Esophagus muscularis mucosa (tissue), 4 donors: ENCODE results near the gene KRT9.
"Not testable (repeated sequence)": the region's sequence is repeated elsewhere in the genome, so short reads cannot be mapped to it uniquely, and the experiment has no call there.

Source experiments
- EP300 ChIP-seq: sonication (generic); formaldehyde crosslinking; IDR thresholded peaks from one replicate; pipeline ENCODE4 v1.6.1; 2017; ENCODE audit warnings: antibody characterized with exemption
- POLR2AphosphoS5 ChIP-seq, 2 donors: sonication (generic); formaldehyde crosslinking; IDR thresholded peaks; one replicate each; pipeline ENCODE4 v1.6.1; 2017; ENCODE audit warnings: antibody characterized with exemption in 2 of 2
- TF ChIP-seq, protein P1 (sequence below), 3 experiments: fragments of 200-600 bp in 2 of 3; fragments of 450-650 bp in 1 of 3; sonication (generic) in 2 of 3; IDR thresholded peaks; one replicate each; pipeline ENCODE4 v1.5.1; 2017 to 2019; ENCODE audit warnings: antibody characterized with exemption in 3 of 3, mild to moderate bottlenecking in 2 of 3, moderate library complexity in 1 of 3

DNA sequence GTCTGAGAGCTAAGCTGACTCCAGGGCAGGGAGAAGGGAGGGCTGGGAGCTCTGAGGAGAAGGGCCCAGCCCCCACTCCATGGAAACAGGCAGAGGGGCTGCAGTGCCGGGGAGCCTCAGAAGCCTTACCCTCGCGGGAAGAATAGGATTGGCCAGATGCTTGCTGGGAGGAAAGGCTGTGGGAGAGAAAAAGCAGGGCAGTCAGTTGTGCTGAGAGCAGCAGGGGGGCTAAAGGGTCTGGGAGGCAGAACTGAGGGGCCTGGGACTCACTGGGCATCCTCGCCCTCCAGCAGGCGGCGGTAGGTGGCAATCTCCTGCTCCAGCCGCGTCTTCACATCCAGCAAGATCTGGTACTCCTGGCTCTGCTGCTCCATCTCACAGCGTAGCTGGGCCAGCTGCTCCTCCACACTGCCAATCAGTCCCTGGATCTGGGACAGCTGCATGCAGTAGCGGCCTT lies 38.2 kb upstream of the KRT9 start:
- TF ChIP-seq EP300; POLR2AphosphoS5 (IDR thresholded peaks at IDR 0.05): not testable (repeated sequence)
- TF ChIP-seq, protein P1, sequence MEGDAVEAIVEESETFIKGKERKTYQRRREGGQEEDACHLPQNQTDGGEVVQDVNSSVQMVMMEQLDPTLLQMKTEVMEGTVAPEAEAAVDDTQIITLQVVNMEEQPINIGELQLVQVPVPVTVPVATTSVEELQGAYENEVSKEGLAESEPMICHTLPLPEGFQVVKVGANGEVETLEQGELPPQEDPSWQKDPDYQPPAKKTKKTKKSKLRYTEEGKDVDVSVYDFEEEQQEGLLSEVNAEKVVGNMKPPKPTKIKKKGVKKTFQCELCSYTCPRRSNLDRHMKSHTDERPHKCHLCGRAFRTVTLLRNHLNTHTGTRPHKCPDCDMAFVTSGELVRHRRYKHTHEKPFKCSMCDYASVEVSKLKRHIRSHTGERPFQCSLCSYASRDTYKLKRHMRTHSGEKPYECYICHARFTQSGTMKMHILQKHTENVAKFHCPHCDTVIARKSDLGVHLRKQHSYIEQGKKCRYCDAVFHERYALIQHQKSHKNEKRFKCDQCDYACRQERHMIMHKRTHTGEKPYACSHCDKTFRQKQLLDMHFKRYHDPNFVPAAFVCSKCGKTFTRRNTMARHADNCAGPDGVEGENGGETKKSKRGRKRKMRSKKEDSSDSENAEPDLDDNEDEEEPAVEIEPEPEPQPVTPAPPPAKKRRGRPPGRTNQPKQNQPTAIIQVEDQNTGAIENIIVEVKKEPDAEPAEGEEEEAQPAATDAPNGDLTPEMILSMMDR (IDR thresholded peaks at IDR 0.05), result not testable (repeated sequence)
